ENCODE measurements around the gene PCSK5. TPM values are rescaled to one million over a fixed set of nuclear protein-coding genes. Genes with fewer than 3 reads are reported as not detected.
"Not testable (repeated sequence)": the region's sequence is repeated elsewhere in the genome, so short reads cannot be mapped to it uniquely, and the experiment has no call there.

PCSK5 gene
- total RNA-seq, 2 experiments from 2014 or later = 14.4 to 15.2 TPM

DNA sequence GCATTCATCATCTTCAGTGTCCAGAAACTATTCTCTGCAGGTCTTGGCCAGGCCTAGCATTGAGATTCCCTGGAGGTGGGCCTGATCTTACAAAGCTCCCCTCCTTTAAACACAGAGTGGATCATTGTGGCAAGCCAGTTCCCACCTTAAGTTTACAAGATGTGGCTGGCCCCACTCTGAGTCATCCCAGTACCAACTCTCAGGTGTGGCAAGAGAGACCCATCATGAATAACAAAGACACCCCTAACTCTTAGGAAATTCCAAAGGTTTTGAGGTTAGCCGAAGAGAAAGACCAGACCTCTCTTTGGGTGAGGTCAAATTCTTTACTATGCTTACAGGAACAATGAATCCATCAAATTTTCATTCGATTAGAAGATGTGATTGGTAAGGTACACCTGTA lies 425.6 kb downstream of the PCSK5 start:
- Mint-ChIP-seq H3K36me3 (ENCODE audit: low read depth) (no peaks in the 10 kb centered on the region), H3K27me3 (peaks cover 8% of the 10 kb centered on the region), H3K4me1 (ENCODE audit: low read depth) (no peaks in the 10 kb centered on the region), H3K9me3 (no peaks in the 10 kb centered on the region), H3K27ac (no peak overlapping the region), H3K4me3 (no peak overlapping the region)
- ATAC-seq (ENCODE audit: poor library complexity) = no peak
- no peak overlapping the region for H3K4me3 ChIP-seq (ENCODE audit: low read length)
- TF ChIP-seq, protein P1, sequence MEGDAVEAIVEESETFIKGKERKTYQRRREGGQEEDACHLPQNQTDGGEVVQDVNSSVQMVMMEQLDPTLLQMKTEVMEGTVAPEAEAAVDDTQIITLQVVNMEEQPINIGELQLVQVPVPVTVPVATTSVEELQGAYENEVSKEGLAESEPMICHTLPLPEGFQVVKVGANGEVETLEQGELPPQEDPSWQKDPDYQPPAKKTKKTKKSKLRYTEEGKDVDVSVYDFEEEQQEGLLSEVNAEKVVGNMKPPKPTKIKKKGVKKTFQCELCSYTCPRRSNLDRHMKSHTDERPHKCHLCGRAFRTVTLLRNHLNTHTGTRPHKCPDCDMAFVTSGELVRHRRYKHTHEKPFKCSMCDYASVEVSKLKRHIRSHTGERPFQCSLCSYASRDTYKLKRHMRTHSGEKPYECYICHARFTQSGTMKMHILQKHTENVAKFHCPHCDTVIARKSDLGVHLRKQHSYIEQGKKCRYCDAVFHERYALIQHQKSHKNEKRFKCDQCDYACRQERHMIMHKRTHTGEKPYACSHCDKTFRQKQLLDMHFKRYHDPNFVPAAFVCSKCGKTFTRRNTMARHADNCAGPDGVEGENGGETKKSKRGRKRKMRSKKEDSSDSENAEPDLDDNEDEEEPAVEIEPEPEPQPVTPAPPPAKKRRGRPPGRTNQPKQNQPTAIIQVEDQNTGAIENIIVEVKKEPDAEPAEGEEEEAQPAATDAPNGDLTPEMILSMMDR (IDR thresholded peaks at IDR 0.05) = no peak
- H3K9me3 ChIP-seq (ENCODE audit: control insufficient read depth in 1 of 2, insufficient read depth in 1 of 2, low read length in 2 of 2) = no peaks in the 10 kb centered on the region
- POLR2A ChIA-PET = no interaction called here
- no peaks in the 10 kb centered on the region for H3K4me1 ChIP-seq (ENCODE audit: insufficient read depth, low read length)
- H3K27ac ChIP-seq (ENCODE audit: low read depth in 1 of 2, low read length in 2 of 2) = no peak overlapping the region
- DNase-seq = no peak
- no peaks in the 10 kb centered on the region for H3K27me3 ChIP-seq (ENCODE audit: control insufficient read depth in 1 of 2, insufficient read depth in 2 of 2, low read length in 2 of 2)
- CTCF ChIA-PET = interaction anchor here (0.7 kb wide), 1 partner anchor 14 kb away, joined by 5 read pairs; no protein-coding TSS in a partner anchor
- intact Hi-C loops (cut with DNase I, micrococcal nuclease) = no loop called here
- no peaks in the 10 kb centered on the region for H3K36me3 ChIP-seq (ENCODE audit: insufficient read depth, low read length)

DNA sequence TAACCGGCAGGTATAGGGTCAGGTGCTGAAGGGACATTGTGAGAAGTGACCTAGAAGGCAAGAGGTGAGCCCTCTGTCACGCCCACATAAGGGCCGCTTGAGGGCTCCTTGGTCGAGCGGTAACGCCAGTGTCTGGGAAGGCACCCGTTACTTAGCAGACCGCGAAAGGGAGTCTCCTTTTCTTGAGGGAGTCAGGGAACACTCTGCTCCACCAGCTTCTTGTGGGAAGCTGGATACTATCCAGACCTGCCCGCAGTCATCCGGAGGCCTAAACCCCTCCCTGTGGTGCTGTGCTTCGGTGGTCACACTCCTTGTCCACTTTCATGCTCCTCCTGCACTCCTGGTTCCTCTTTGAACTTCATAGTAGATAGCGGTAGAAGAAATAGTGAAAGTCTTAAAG lies 429.0 kb downstream of the PCSK5 start:
- peaks cover 11% of the 10 kb centered on the region for H3K27me3 Mint-ChIP-seq
- H3K27ac Mint-ChIP-seq; CTCF ChIA-PET; H3K4me1 Mint-ChIP-seq (ENCODE audit: low read depth); H3K36me3 ChIP-seq (ENCODE audit: insufficient read depth, low read length); H3K4me3 Mint-ChIP-seq; H3K36me3 Mint-ChIP-seq (ENCODE audit: low read depth); ATAC-seq (ENCODE audit: poor library complexity); POLR2A ChIA-PET; H3K27ac ChIP-seq (ENCODE audit: low read depth in 1 of 2, low read length in 2 of 2); H3K27me3 ChIP-seq (ENCODE audit: control insufficient read depth in 1 of 2, insufficient read depth in 2 of 2, low read length in 2 of 2); H3K9me3 ChIP-seq (ENCODE audit: control insufficient read depth in 1 of 2, insufficient read depth in 1 of 2, low read length in 2 of 2); intact Hi-C loops (cut with DNase I, micrococcal nuclease); DNase-seq; H3K4me3 ChIP-seq (ENCODE audit: low read length); H3K9me3 Mint-ChIP-seq; H3K4me1 ChIP-seq (ENCODE audit: insufficient read depth, low read length): not testable (repeated sequence)

DNA sequence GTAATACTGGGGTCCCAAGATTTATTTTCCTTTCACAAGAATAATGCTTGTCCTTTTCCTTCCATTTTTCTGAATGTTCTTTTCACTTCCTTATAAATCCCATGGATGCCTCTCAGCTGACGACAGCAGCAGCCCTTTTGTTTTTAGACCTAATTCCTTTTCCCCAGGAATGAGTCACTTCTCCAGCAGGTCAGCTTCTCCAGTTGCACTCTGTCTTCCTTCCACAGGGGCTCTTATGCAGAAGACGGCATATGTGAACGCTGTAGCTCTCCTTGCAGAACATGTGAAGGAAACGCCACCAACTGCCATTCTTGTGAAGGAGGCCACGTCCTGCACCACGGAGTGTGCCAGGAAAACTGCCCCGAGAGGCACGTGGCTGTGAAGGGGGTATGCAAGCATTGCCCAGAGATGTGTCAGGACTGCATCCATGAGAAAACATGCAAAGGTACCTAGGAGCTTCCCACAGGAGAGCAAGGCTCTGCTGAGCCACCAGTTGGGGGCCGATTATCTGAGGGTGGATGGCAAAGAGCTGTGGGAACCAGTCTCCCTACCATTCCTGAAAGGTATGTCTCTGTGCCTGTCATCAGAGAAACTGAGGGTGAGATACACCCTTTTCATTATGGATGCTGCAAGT lies 430.8 kb downstream of the PCSK5 start:
- H3K4me3 Mint-ChIP-seq = no peak overlapping the region
- intact Hi-C loops (cut with DNase I, micrococcal nuclease) = no loop called here
- CTCF ChIA-PET = interaction anchor here (0.7 kb wide), 1 partner anchor 25 kb away, joined by 3 read pairs; no protein-coding TSS in a partner anchor
- no peaks in the 10 kb centered on the region for H3K4me1 ChIP-seq (ENCODE audit: insufficient read depth, low read length)
- no peaks in the 10 kb centered on the region for H3K36me3 Mint-ChIP-seq (ENCODE audit: low read depth)
- no peak overlapping the region for H3K27ac ChIP-seq (ENCODE audit: low read depth in 1 of 2, low read length in 2 of 2)
- no peaks in the 10 kb centered on the region for H3K36me3 ChIP-seq (ENCODE audit: insufficient read depth, low read length)
- H3K4me3 ChIP-seq (ENCODE audit: low read length) = no peak overlapping the region
- TF ChIP-seq, protein P1 (IDR thresholded peaks at IDR 0.05) = no peak
- peaks cover 16% of the 10 kb centered on the region for H3K27me3 Mint-ChIP-seq
- H3K9me3 ChIP-seq (ENCODE audit: control insufficient read depth in 1 of 2, insufficient read depth in 1 of 2, low read length in 2 of 2) = no peaks in the 10 kb centered on the region
- H3K27me3 ChIP-seq (ENCODE audit: control insufficient read depth in 1 of 2, insufficient read depth in 2 of 2, low read length in 2 of 2) = no peaks in the 10 kb centered on the region
- POLR2A ChIA-PET = no interaction called here
- H3K9me3 Mint-ChIP-seq = no peaks in the 10 kb centered on the region
- ATAC-seq (ENCODE audit: poor library complexity) (no peak), DNase-seq (no peak)
- H3K4me1 Mint-ChIP-seq (ENCODE audit: low read depth) = no peaks in the 10 kb centered on the region
- H3K27ac Mint-ChIP-seq = no peak overlapping the region

DNA sequence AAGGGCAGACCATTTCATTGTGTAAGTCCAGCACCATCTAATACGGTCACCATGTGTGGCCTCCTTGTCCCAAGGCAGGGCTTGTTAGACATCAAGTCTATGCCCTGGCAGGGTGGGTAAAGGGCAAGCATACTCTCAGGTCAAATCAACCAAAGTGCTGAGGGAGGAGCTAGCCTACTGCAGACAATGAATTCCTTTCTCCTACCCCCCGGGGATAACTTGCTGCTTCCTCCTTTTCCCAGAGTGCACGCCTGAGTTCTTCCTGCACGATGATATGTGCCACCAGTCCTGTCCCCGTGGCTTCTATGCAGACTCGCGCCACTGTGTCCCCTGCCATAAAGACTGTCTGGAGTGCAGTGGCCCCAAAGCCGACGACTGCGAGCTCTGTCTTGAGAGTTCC lies 432.3 kb downstream of the PCSK5 start:
- no peak overlapping the region for H3K4me3 Mint-ChIP-seq
- intact Hi-C loops (cut with DNase I, micrococcal nuclease) = no loop called here
- DNase-seq (no peak), ATAC-seq (ENCODE audit: poor library complexity) (no peak)
- no peak overlapping the region for H3K27ac ChIP-seq (ENCODE audit: low read depth in 1 of 2, low read length in 2 of 2)
- H3K4me3 ChIP-seq (ENCODE audit: low read length) = no peak overlapping the region
- H3K27ac Mint-ChIP-seq = no peak overlapping the region
- H3K36me3 Mint-ChIP-seq (ENCODE audit: low read depth) = no peaks in the 10 kb centered on the region
- H3K27me3 Mint-ChIP-seq = peaks cover 16% of the 10 kb centered on the region
- no peaks in the 10 kb centered on the region for H3K4me1 Mint-ChIP-seq (ENCODE audit: low read depth)
- H3K9me3 Mint-ChIP-seq = no peaks in the 10 kb centered on the region
- H3K4me1 ChIP-seq (ENCODE audit: insufficient read depth, low read length) = no peaks in the 10 kb centered on the region
- ChIA-PET CTCF (no interaction called here), POLR2A (no interaction called here)
- TF ChIP-seq, protein P1 (IDR thresholded peaks at IDR 0.05) = no peak
- no peaks in the 10 kb centered on the region for H3K36me3 ChIP-seq (ENCODE audit: insufficient read depth, low read length)
- no peaks in the 10 kb centered on the region for H3K9me3 ChIP-seq (ENCODE audit: control insufficient read depth in 1 of 2, insufficient read depth in 1 of 2, low read length in 2 of 2)
- H3K27me3 ChIP-seq (ENCODE audit: control insufficient read depth in 1 of 2, insufficient read depth in 2 of 2, low read length in 2 of 2) = no peaks in the 10 kb centered on the region

Data from CD4-positive, alpha-beta T cell (primary cell).